ENCODE measurements around the gene STPG2. TPM values are rescaled to one million over a fixed set of nuclear protein-coding genes. Genes with fewer than 3 reads are reported as not detected.

STPG2 gene
- total and polyA plus RNA-seq, 2 of the 4 experiments (the other 2 are of a cell fraction): not detected

DNA sequence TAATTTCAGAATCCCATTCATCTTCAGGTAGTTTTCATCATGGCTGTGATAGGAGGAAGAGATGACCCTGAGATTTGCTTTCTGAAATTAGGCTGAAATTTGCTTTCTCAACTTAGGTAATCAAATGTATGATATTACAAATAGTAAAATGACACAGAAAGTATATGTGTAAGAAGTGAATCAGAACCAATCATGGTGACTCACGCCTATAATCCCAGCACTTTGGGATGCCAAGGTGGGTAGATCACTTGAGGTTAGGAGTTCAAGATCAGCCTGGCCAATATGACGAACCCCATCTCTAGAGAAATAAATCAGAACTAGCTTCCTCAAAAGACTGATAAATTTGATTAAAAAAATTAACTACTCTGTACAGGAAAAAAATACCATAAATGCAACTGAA, 555.4 kb downstream of the STPG2 start:
- Histone ChIP-seq H2BK15ac (ENCODE audit: low read depth, low read length) (no peak overlapping the region), H2BK120ac (ENCODE audit: low read depth, low read length) (no peak overlapping the region), H3K4me2 (ENCODE audit: low read depth, low read length) (no peak overlapping the region), H3K9me1 (ENCODE audit: insufficient read depth, low read length) (no peaks in the 10 kb centered on the region), H3K56ac (ENCODE audit: extremely low read depth, insufficient read depth, low read length) (no peak overlapping the region), H3K27me3 (ENCODE audit: control insufficient read depth, insufficient read depth, low read length) (no peaks in the 10 kb centered on the region), H3K9me3 (ENCODE audit: control insufficient read depth, insufficient read depth, low read length) (peaks cover 5% of the 10 kb centered on the region), H2AK9ac (replicated peaks; ENCODE audit: low read depth, low read length, poor library complexity) (no peak overlapping the region), H3K4me1 (ENCODE audit: control insufficient read depth, insufficient read depth, low read length) (no peaks in the 10 kb centered on the region), H3K27ac (ENCODE audit: insufficient read depth, low read length) (no peak overlapping the region), H3K18ac (ENCODE audit: low read depth, low read length) (no peak overlapping the region), H3K36me3 (ENCODE audit: control insufficient read depth, insufficient read depth, low read length) (no peaks in the 10 kb centered on the region), H2BK20ac (ENCODE audit: low read depth, low read length) (no peak overlapping the region), H3K9ac (ENCODE audit: low read depth, low read length) (no peak overlapping the region), H4K5ac (ENCODE audit: low read depth, low read length) (no peak overlapping the region), H2BK5ac (ENCODE audit: low read depth, low read length, poor library complexity, severe bottlenecking) (no peak overlapping the region), H3K23ac (ENCODE audit: low read depth, low read length) (no peak overlapping the region), H3K4me3 (ENCODE audit: insufficient read depth, low read depth, low read length) (no peak overlapping the region), H3K4ac (ENCODE audit: low read depth, low read length) (no peak overlapping the region), H4K8ac (ENCODE audit: low read depth in 2 of 2, low read length in 2 of 2) (no peak overlapping the region), H4K20me1 (ENCODE audit: insufficient read depth, low read length) (no peaks in the 10 kb centered on the region), H4K91ac (ENCODE audit: insufficient read depth, low read depth, low read length) (no peak overlapping the region), H2AFZ (replicated peaks; ENCODE audit: low read length, poor library complexity) (no peak overlapping the region), H2AK5ac (ENCODE audit: low read depth, low read length) (no peak overlapping the region), H3K14ac (replicated peaks; ENCODE audit: low read depth, low read length) (no peak overlapping the region), H3K79me1 (ENCODE audit: low read depth in 1 of 2, low read length in 2 of 2) (no peaks in the 10 kb centered on the region)
- ATAC-seq (ENCODE audit: low read depth): no peak
- no CpG with 5 or more reads among the region's 2 CpGs for WGBS, 2 experiments (ENCODE audit: extremely low coverage in 2 of 2, insufficient read length in 1 of 2)
- intact Hi-C loops (cut with micrococcal nuclease) (no loop called here), in situ Hi-C loops (cut with MboI; ENCODE audit: low sequenced_read_pairs) (no loop called here), dilution Hi-C loops (cut with HindIII; ENCODE audit: low sequenced_read_pairs, unreplicated experiment) (no loop called here)
- BruUV-seq (replicated peaks): no TSS peak
- no peak for TF ChIP-seq NFE2L2 (IDR thresholded peaks at IDR 0.05; ENCODE audit: low read depth, low read length)
- TF ChIP-seq CHD1 (IDR thresholded peaks at IDR 0.05; ENCODE audit: low read depth, low read length): no peak
- no peak for TF ChIP-seq RAD21 (IDR thresholded peaks at IDR 0.05; ENCODE audit: low read length)
- TF ChIP-seq BHLHE40 (IDR thresholded peaks at IDR 0.05; ENCODE audit: low read depth, low read length): no peak
- ChIA-PET POLR2A (ENCODE audit: unreplicated experiment) (no interaction called here), CTCF (no interaction called here)
- no peak for DNase-seq
